Endodermal cell (in vitro differentiated cells): ENCODE data around the gene ARHGAP26. TPM values are rescaled to one million over a fixed set of nuclear protein-coding genes. Genes with fewer than 3 reads are reported as not detected.

Experiments
- DNase-seq: peaks from one replicate; pipeline ENCODE4 v3.0.0-alpha.2; 2017
- H3K27ac ChIP-seq: 2 replicates; pipeline ENCODE4 v1.5.1; 2013; ENCODE audit warnings: mild to moderate bottlenecking, low read depth, low read length, moderate library complexity
- H3K27me3 ChIP-seq: 2 replicates; pipeline ENCODE4 v1.6.1; 2013; ENCODE audit warnings: mild to moderate bottlenecking, low read length, moderate library complexity; ENCODE audit not compliant: insufficient read depth, control insufficient read depth, poor library complexity, severe bottlenecking
- H3K36me3 ChIP-seq: 2 replicates; pipeline ENCODE4 v1.7.0; 2013; ENCODE audit warnings: mild to moderate bottlenecking, low read length, moderate library complexity; ENCODE audit not compliant: control insufficient read depth, insufficient read depth
- H3K4me1 ChIP-seq: one replicate; pipeline ENCODE4 v1.7.0; 2013; ENCODE audit warnings: low read length; ENCODE audit not compliant: control insufficient read depth, insufficient read depth
- H3K4me3 ChIP-seq: 2 replicates; pipeline ENCODE4 v1.5.1; 2013; ENCODE audit warnings: mild to moderate bottlenecking, low read length, moderate library complexity
- H3K9ac ChIP-seq: 2 replicates; pipeline ENCODE4 v1.6.1; 2013; ENCODE audit warnings: mild to moderate bottlenecking, low read length, moderate library complexity; ENCODE audit not compliant: poor library complexity, severe bottlenecking; ENCODE audit errors: extremely low read depth
- H3K9me3 ChIP-seq: 2 replicates; pipeline ENCODE4 v1.6.1; 2013; ENCODE audit warnings: mild to moderate bottlenecking, low read length, moderate library complexity; ENCODE audit not compliant: control insufficient read depth
- H3K27ac Mint-ChIP-seq: 2 replicates; pipeline ENCODE4 v1.8.0; 2020; ENCODE audit warnings: mixed read lengths
- H3K27me3 Mint-ChIP-seq: 2 replicates; pipeline ENCODE4 v1.8.0; 2021; ENCODE audit warnings: mild to moderate bottlenecking, mixed read lengths; ENCODE audit not compliant: insufficient read depth
- H3K36me3 Mint-ChIP-seq: 2 replicates; pipeline ENCODE4 v1.8.0; 2020; ENCODE audit warnings: low read depth, mixed read lengths
- H3K4me1 Mint-ChIP-seq: 2 replicates; pipeline ENCODE4 v1.8.0; 2020; ENCODE audit warnings: mixed read lengths
- H3K4me3 Mint-ChIP-seq: 2 replicates; pipeline ENCODE4 v1.8.0; 2020; ENCODE audit warnings: mild to moderate bottlenecking, moderate library complexity, mixed read lengths
- H3K9me3 Mint-ChIP-seq: 2 replicates; pipeline ENCODE4 v1.8.0; 2020; ENCODE audit warnings: mild to moderate bottlenecking, mixed read lengths
- WGBS, 2 experiments: methylation state at CpG; one replicate each; pipeline versions ENCODE4 v1.1.5 to v1.1.7; 2013; ENCODE audit warnings: missing lambda C conversion rate in 2 of 2, mixed read lengths in 1 of 2; ENCODE audit not compliant: insufficient coverage in 1 of 2, insufficient read length in 1 of 2; 5-methylcytosine and 5-hydroxymethylcytosine counted together
- total RNA-seq, 2 donors: library from RNA; stranded (reverse); fragmentation: NEBNext Ultra II Directional in 1 of 2; extraction: Animal tissue kit (Norgen Biotek cat#: 25700) in 1 of 2; gene quantifications; 2 replicates in 1 of 2; 3 replicates in 1 of 2; pipeline ENCODE4 v1.2.1, GENCODE V29; 2021
- TF ChIP-seq, protein P1 (sequence below): fragments of 200-600 bp; sonication (generic); conservative IDR thresholded peaks from 2 replicates; pipeline ENCODE4 v1.5.0; 2021; ENCODE audit warnings: antibody characterized with exemption, mild to moderate bottlenecking

Gene ARHGAP26
- total RNA-seq, 2 donors from 2014 or later = 49.2 to 60.5 TPM

DNA sequence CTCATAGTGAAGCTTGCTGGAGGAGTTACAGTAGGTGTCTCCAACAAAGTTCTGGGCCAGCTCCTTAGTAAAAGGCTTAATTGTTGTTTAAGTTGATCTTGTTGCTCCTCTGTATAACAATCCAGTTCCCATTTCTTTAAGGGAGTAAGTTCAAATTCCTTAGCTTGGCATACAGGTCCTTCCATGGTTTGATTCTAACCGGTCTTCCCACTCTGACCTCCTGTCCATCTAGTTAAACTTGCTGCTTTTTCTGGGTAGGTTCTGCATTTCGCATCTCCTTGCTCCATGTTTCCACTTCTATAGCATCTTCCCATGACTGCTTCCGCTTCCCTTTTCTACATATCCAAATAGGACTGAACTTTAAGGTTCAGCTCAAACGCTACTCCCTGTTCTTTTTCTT, 95.5 kb downstream of the ARHGAP26 start:
- H3K4me1 ChIP-seq = peaks cover 15% of the 10 kb centered on the region
- TF ChIP-seq, protein P1, sequence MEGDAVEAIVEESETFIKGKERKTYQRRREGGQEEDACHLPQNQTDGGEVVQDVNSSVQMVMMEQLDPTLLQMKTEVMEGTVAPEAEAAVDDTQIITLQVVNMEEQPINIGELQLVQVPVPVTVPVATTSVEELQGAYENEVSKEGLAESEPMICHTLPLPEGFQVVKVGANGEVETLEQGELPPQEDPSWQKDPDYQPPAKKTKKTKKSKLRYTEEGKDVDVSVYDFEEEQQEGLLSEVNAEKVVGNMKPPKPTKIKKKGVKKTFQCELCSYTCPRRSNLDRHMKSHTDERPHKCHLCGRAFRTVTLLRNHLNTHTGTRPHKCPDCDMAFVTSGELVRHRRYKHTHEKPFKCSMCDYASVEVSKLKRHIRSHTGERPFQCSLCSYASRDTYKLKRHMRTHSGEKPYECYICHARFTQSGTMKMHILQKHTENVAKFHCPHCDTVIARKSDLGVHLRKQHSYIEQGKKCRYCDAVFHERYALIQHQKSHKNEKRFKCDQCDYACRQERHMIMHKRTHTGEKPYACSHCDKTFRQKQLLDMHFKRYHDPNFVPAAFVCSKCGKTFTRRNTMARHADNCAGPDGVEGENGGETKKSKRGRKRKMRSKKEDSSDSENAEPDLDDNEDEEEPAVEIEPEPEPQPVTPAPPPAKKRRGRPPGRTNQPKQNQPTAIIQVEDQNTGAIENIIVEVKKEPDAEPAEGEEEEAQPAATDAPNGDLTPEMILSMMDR = no peak
- WGBS, 2 experiments = 93 to 96% methylated on average over 4 of the region's 4 CpGs
- no peak overlapping the region for H3K27ac ChIP-seq
- no peaks in the 10 kb centered on the region for H3K9me3 Mint-ChIP-seq
- H3K27me3 ChIP-seq = no peaks in the 10 kb centered on the region
- no peaks in the 10 kb centered on the region for H3K36me3 ChIP-seq
- H3K4me3 ChIP-seq = no peak overlapping the region
- no peak overlapping the region for H3K4me3 Mint-ChIP-seq
- H3K9ac ChIP-seq = no peak overlapping the region
- H3K36me3 Mint-ChIP-seq = no peaks in the 10 kb centered on the region
- H3K27me3 Mint-ChIP-seq = no peaks in the 10 kb centered on the region
- no peak overlapping the region for H3K27ac Mint-ChIP-seq
- no peaks in the 10 kb centered on the region for H3K9me3 ChIP-seq
- DNase-seq = no peak
- H3K4me1 Mint-ChIP-seq = peaks cover 70% of the 10 kb centered on the region

DNA sequence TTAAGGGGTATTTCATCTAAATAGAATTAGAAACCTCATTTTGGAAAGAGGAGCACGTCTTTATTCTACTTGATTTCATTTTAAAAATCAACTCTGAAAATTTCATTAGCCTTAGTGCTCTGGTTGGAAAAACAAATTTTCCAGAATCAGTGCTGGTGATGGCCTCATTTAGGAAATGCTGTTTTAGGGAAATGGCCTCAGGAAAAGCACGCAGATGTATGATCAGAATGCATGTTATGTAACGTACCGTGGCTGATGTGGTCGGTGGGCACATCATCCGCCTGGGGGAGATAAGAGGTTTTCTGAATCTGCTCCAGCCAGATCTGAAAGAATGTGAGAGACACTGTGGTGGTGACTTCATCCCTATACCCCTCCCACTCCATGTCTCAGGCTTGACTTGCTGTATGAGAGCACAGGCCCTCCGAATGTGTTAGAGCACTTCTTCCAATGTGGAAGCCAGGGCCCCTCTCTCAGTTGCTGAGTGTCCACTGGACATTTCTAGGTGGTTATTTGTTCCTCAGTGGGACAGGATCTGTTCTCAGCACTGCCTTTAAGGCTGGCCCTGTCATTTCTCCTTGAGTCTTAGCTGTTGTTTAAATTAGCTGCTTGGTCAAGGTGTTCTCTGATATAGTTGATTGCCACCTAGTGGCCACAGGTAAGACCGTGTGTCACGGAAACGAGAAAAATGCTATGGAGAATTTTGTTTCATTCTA, 96.5 kb downstream of the ARHGAP26 start:
- no peaks in the 10 kb centered on the region for H3K9me3 Mint-ChIP-seq
- H3K4me1 Mint-ChIP-seq = peaks cover 61% of the 10 kb centered on the region
- Histone ChIP-seq H3K9me3 (no peaks in the 10 kb centered on the region), H3K36me3 (no peaks in the 10 kb centered on the region), H3K4me1 (peaks cover 15% of the 10 kb centered on the region), H3K27ac (no peak overlapping the region), H3K4me3 (no peak overlapping the region), H3K27me3 (no peaks in the 10 kb centered on the region), H3K9ac (no peak overlapping the region)
- no peaks in the 10 kb centered on the region for H3K36me3 Mint-ChIP-seq
- WGBS, 2 experiments = 33 to 41% methylated on average over 5 to 10 of the region's 10 CpGs
- peak; percentile 84 for DNase-seq
- TF ChIP-seq, protein P1 = peak; percentile 86
- peak overlapping the region; percentile 92 for H3K27ac Mint-ChIP-seq
- no peaks in the 10 kb centered on the region for H3K27me3 Mint-ChIP-seq
- H3K4me3 Mint-ChIP-seq = no peak overlapping the region

DNA sequence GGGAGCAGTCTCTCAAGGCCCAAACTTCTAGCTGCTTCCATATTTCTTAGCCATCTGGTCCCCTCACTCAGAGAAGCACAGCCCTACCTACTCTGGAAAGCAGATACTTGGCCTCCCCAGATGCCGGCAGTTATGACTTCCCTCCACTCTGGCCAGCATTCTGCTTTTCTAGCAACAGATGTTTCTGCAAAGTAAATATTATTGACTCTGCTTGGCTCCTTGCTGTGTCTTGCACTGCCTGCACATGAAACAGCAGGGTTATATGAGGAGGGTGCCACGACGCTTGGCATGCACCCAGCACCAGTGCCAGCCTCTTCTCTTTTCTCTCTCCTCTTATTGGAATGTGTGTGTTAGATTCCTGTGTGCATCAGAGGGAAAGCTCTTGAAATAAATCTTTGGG, 99.7 kb downstream of the ARHGAP26 start:
- H3K4me3 ChIP-seq = no peak overlapping the region
- H3K4me3 Mint-ChIP-seq = no peak overlapping the region
- no peaks in the 10 kb centered on the region for H3K27me3 Mint-ChIP-seq
- peaks cover under 1% of the 10 kb centered on the region for H3K4me1 ChIP-seq
- TF ChIP-seq, protein P1 = no peak
- no peaks in the 10 kb centered on the region for H3K9me3 Mint-ChIP-seq
- no peaks in the 10 kb centered on the region for H3K9me3 ChIP-seq
- no peak overlapping the region for H3K27ac ChIP-seq
- H3K36me3 ChIP-seq = no peaks in the 10 kb centered on the region
- no peak for DNase-seq
- H3K4me1 Mint-ChIP-seq = peaks cover 51% of the 10 kb centered on the region
- peak overlapping the region; percentile 53 for H3K27ac Mint-ChIP-seq
- peaks cover 3% of the 10 kb centered on the region for H3K36me3 Mint-ChIP-seq
- no peaks in the 10 kb centered on the region for H3K27me3 ChIP-seq
- WGBS, 2 experiments = 94 to 100% methylated on average over 1 to 3 of the region's 3 CpGs
- H3K9ac ChIP-seq = no peak overlapping the region
